Caco-2 (cell line): Measurements from ENCODE around the gene AP3S2. TPM values are rescaled to one million over a fixed set of nuclear protein-coding genes. Genes with fewer than 3 reads are reported as not detected.
A peak's percentile ranks its signal among the peaks of the same experiment; 100 is the strongest.

Source experiments
- BruUV-seq: library from RNA; stranded (reverse); fragments of 400-500 nt; replicated peaks from 2 replicates; lab custom pipeline; 2021; lab: Mats Ljungman, UMichigan
- CTCF ChIA-PET: fragments of 300-600 bp; sonication (Branson Sonifier 250); formaldehyde crosslinking; loops from one replicate; lab custom pipeline; 2022; ENCODE audit warnings: antibody characterized with exemption; lab: Charles Lee
- POLR2A ChIA-PET: fragments of 300-600 bp; sonication (Branson Sonifier 250); formaldehyde crosslinking; loops from one replicate; lab custom pipeline; 2022; ENCODE audit warnings: antibody characterized with exemption; lab: Charles Lee
- DNase-seq, 2 experiments: peaks; one replicate each; pipeline versions ENCODE4 v3.0.0 to v3.0.0-alpha.2; 2020 to 2022
- H3K27me3 ChIP-seq: replicated peaks from 2 replicates; pipeline ENCODE4 v1.6.0; 2011; ENCODE audit warnings: low read length; ENCODE audit not compliant: control insufficient read depth, insufficient read depth
- H3K36me3 ChIP-seq: 2 replicates; pipeline ENCODE4 v1.5.1; 2011; ENCODE audit warnings: low read length; ENCODE audit not compliant: control insufficient read depth, insufficient read depth
- H3K4me1 ChIP-seq: fragments of 250-450 bp; sonication (Bioruptor Pico); 2 replicates; pipeline ENCODE4 v1.5.1; 2020; ENCODE audit warnings: mild to moderate bottlenecking
- H3K4me3 ChIP-seq: 2 replicates; pipeline ENCODE4 v1.5.1; 2011; ENCODE audit warnings: low read depth, mild to moderate bottlenecking, control low read depth, low read length
- H3K9me3 ChIP-seq: fragments of 250-450 bp; sonication (Bioruptor Pico); 2 replicates; pipeline ENCODE4 v1.5.1; 2020; ENCODE audit warnings: mild to moderate bottlenecking, moderate library complexity
- H3K27ac Mint-ChIP-seq: one replicate; pipeline ENCODE4 v1.8.0; 2022; ENCODE audit warnings: mixed read lengths; ENCODE audit not compliant: unreplicated experiment
- H3K27me3 Mint-ChIP-seq: one replicate; pipeline ENCODE4 v1.8.0; 2022; ENCODE audit warnings: mixed read lengths; ENCODE audit not compliant: insufficient read depth, unreplicated experiment
- H3K36me3 Mint-ChIP-seq: one replicate; pipeline ENCODE4 v1.8.0; 2022; ENCODE audit warnings: mild to moderate bottlenecking, mixed read lengths; ENCODE audit not compliant: insufficient read depth, unreplicated experiment
- H3K4me1 Mint-ChIP-seq: one replicate; pipeline ENCODE4 v1.8.0; 2022; ENCODE audit warnings: low read depth, mixed read lengths; ENCODE audit not compliant: unreplicated experiment
- H3K4me3 Mint-ChIP-seq: one replicate; pipeline ENCODE4 v1.8.0; 2022; ENCODE audit warnings: mild to moderate bottlenecking, moderate library complexity, mixed read lengths; ENCODE audit not compliant: unreplicated experiment
- H3K9me3 Mint-ChIP-seq: one replicate; pipeline ENCODE4 v1.8.0; 2022; ENCODE audit warnings: mixed read lengths; ENCODE audit not compliant: unreplicated experiment
- intact Hi-C: fragments of 100-400 bp; cut with micrococcal nuclease; formaldehyde crosslinking; loops from one replicate; pipeline ENCODE4 v1.10.0; 2022; ENCODE audit not compliant: unreplicated experiment
- total RNA-seq: library from RNA; stranded (reverse); gene quantifications from 2 replicates; pipeline ENCODE4 v1.2.3, GENCODE V29; 2022
- TF ChIP-seq, protein P1 (sequence below), 2 experiments: fragments of 200-600 bp in 1 of 2; IDR thresholded peaks; 1 replicate in 1 of 2; 2 replicates in 1 of 2; pipeline versions ENCODE4 v1.5.1 to v1.8.0; 2011 to 2022; ENCODE audit warnings: antibody characterized with exemption in 1 of 2, control low read depth in 1 of 2, inconsistent platforms in 1 of 2, low read depth in 1 of 2, low read length in 1 of 2, mild to moderate bottlenecking in 1 of 2, moderate library complexity in 1 of 2; ENCODE audit not compliant: insufficient read depth in 1 of 2, severe bottlenecking in 1 of 2, unreplicated experiment in 1 of 2

Gene AP3S2
- total RNA-seq, 1 experiment from 2014 or later = 28.1 TPM

GRCh38 chr15:89806210-89806558 lies 87.6 kb downstream of the AP3S2 start:
- Mint-ChIP-seq H3K9me3 (no peaks in the 10 kb centered on the region), H3K27me3 (no peaks in the 10 kb centered on the region), H3K4me3 (no peak overlapping the region), H3K27ac (no peak overlapping the region), H3K36me3 (no peaks in the 10 kb centered on the region), H3K4me1 (peaks cover 4% of the 10 kb centered on the region)
- no TSS peak for BruUV-seq
- H3K36me3 ChIP-seq = no peaks in the 10 kb centered on the region
- no peak overlapping the region for H3K4me3 ChIP-seq
- ChIA-PET CTCF (interaction anchor here (0.6 kb wide), 1 partner anchor 65 kb away, joined by 5 read pairs; no protein-coding TSS in a partner anchor), POLR2A (no interaction called here)
- intact Hi-C loops = no loop called here
- no peaks in the 10 kb centered on the region for H3K9me3 ChIP-seq
- H3K4me1 ChIP-seq = peaks cover 23% of the 10 kb centered on the region
- DNase-seq = no peak
- TF ChIP-seq, protein P1, sequence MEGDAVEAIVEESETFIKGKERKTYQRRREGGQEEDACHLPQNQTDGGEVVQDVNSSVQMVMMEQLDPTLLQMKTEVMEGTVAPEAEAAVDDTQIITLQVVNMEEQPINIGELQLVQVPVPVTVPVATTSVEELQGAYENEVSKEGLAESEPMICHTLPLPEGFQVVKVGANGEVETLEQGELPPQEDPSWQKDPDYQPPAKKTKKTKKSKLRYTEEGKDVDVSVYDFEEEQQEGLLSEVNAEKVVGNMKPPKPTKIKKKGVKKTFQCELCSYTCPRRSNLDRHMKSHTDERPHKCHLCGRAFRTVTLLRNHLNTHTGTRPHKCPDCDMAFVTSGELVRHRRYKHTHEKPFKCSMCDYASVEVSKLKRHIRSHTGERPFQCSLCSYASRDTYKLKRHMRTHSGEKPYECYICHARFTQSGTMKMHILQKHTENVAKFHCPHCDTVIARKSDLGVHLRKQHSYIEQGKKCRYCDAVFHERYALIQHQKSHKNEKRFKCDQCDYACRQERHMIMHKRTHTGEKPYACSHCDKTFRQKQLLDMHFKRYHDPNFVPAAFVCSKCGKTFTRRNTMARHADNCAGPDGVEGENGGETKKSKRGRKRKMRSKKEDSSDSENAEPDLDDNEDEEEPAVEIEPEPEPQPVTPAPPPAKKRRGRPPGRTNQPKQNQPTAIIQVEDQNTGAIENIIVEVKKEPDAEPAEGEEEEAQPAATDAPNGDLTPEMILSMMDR (IDR thresholded peaks at IDR 0.05; ENCODE audit: insufficient read depth in 1 of 2, low read depth in 1 of 2, low read length in 1 of 2, severe bottlenecking in 1 of 2, unreplicated experiment in 1 of 2) = no peak
- no peaks in the 10 kb centered on the region for H3K27me3 ChIP-seq

DNA sequence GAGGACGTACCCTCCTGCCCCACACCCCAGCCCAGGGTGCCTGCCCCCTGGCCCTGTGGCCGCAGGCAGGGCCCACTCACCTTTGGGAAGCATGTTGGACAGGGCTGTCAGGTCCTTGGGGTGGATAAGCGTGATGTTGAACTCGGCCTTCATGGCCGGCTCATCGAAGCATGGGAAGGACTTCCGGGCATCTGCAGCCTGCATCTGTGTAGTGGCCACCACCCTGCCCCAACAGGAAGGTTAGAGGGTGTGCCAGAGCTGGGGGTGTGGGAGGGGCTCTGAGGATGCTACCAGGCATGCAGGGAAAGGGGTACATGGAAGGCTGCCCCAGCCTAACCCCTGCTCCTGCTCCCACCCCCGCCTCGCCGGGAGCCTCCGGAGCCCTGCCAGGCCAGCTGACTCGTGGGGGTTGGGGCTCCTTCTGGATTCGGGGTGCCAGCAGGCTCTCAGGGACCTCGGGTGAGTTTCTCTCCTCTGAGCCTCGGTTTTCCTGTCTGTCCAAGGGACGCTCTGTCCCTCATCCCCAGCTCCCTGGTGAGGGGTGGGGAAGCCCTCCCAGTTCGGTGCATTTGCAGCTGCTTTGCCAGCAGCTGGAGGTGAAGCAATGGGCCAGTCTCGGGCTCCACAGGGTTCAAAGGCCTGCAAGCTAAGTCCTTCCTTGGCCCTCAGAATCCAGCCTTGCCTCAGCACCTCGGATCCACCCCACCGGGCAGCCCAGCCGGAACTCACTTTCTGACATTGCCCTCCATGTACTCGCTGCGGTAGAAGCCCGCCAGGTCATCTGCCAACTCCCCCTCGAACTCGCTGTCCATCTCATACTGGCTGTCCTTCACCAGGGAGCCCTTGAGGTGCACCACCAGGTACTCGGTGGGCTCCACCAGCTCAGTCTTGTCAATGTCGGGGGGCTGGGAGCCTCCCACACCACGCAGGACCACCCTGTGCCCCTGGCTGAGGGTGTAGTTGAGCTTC lies 88.3 kb downstream of the AP3S2 start:
- H3K4me3 Mint-ChIP-seq = no peak overlapping the region
- H3K4me3 ChIP-seq = no peak overlapping the region
- intact Hi-C loops = no loop called here
- H3K27ac Mint-ChIP-seq = no peak overlapping the region
- no peaks in the 10 kb centered on the region for H3K27me3 Mint-ChIP-seq
- CTCF ChIA-PET = no interaction called here
- no TSS peak for BruUV-seq
- H3K27me3 ChIP-seq = no peaks in the 10 kb centered on the region
- H3K36me3 ChIP-seq = no peaks in the 10 kb centered on the region
- peak in 1 of 2 experiments; percentile 29 for DNase-seq
- POLR2A ChIA-PET = no interaction called here
- H3K36me3 Mint-ChIP-seq = no peaks in the 10 kb centered on the region
- no peaks in the 10 kb centered on the region for H3K9me3 ChIP-seq
- TF ChIP-seq, protein P1 (IDR thresholded peaks at IDR 0.05; ENCODE audit: insufficient read depth in 1 of 2, low read depth in 1 of 2, low read length in 1 of 2, severe bottlenecking in 1 of 2, unreplicated experiment in 1 of 2) = no peak
- no peaks in the 10 kb centered on the region for H3K9me3 Mint-ChIP-seq
- H3K4me1 Mint-ChIP-seq = peaks cover 4% of the 10 kb centered on the region
- H3K4me1 ChIP-seq = peaks cover 23% of the 10 kb centered on the region

DNA sequence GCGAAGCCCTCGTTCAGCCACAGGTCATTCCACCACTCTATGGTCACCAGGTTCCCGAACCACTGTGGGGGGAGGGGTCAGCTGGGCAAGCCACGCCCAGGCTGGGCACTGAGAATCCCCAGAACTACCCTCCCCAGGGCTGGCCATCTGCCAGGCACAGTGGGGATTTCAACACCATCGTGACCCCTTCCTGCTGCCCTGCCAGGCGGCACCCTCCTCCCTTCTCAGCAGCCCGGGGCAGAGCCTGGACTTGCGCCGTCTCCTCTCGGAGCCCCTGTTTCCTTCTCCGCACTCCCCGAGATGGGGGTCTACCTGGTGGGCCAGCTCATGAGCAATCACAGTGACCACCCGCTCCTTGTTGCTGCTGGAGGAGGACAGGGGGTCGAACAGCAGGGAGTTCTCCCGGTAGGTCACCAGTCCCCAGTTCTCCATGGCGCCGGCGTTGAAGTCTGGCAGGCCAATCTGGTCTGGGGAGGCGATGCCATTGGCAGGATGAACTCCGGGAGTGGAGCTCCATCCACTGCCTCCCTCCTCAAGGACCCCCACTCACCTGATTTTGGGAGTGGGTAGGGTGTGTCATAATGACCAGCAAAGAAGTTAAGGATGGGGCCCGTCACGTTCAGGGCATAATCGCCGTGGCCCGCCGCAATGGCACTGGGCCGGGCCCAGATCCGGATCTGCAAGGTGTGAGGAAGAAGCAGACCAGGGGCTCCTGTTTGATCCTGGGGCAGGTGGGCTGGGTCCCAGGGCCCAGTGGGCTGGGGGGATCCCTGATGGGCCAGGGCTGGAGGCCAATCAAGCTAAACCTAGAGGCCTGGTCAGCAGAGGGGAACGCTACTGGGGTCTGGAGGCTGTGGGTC lies 89.6 kb downstream of the AP3S2 start:
- ChIA-PET POLR2A (no interaction called here), CTCF (no interaction called here)
- no peaks in the 10 kb centered on the region for H3K36me3 ChIP-seq
- BruUV-seq = no TSS peak
- no peaks in the 10 kb centered on the region for H3K27me3 Mint-ChIP-seq
- intact Hi-C loops = no loop called here
- H3K4me1 Mint-ChIP-seq = no peaks in the 10 kb centered on the region
- TF ChIP-seq, protein P1 (IDR thresholded peaks at IDR 0.05; ENCODE audit: insufficient read depth in 1 of 2, low read depth in 1 of 2, low read length in 1 of 2, severe bottlenecking in 1 of 2, unreplicated experiment in 1 of 2) = no peak
- H3K36me3 Mint-ChIP-seq = no peaks in the 10 kb centered on the region
- no peaks in the 10 kb centered on the region for H3K9me3 Mint-ChIP-seq
- no peak overlapping the region for H3K4me3 Mint-ChIP-seq
- H3K27ac Mint-ChIP-seq = no peak overlapping the region
- peaks cover 18% of the 10 kb centered on the region for H3K4me1 ChIP-seq
- H3K27me3 ChIP-seq = no peaks in the 10 kb centered on the region
- no peaks in the 10 kb centered on the region for H3K9me3 ChIP-seq
- H3K4me3 ChIP-seq = no peak overlapping the region
- DNase-seq = peak in 1 of 2 experiments; percentile 22
